ENCODE data around the gene SUSD6.
"Not testable (repeated sequence)": the region's sequence is repeated elsewhere in the genome, so short reads cannot be mapped to it uniquely, and the experiment has no call there.

The SUSD6 gene

DNA sequence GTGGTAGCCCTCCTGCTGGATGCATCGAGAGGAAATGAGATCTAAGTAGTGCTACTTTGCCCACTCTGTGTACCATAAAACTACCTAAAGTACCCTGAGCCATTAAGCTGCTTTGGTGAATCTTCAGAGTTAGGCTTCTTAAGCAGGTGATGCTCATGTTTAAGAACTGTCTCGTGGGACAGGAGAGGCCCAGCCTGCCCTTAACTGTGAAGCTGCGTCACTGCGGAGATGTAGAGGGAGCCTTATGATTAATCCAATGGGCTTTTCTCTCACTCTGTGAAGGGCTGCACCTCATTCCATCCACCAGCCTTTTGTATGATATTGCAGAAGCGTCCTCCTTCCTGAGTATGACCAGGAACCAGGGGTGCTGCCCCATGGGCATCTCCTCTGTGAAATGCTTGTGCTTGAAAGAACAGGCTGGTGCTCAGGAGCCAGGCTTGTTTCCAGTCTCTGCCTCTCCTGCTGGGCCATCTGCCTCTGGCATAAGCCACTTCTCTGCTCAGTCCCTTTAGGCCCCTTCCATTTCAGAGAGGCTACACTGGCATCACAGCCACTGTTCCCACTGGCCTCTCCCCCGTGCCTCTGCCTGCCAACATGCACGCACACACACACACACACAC, 30.0 kb upstream of the SUSD6 start:
- H3K4me3 Mint-ChIP-seq = no peak overlapping the region
- peaks cover 23% of the 10 kb centered on the region for H3K27me3 Mint-ChIP-seq
- peak overlapping the region in 1 of 2 donors; percentile 22 for H3K27ac Mint-ChIP-seq
- no peaks in the 10 kb centered on the region for H3K9me3 Mint-ChIP-seq
- no peak for DNase-seq
- ATAC-seq = no peak
- no peaks in the 10 kb centered on the region for H3K4me1 Mint-ChIP-seq

DNA sequence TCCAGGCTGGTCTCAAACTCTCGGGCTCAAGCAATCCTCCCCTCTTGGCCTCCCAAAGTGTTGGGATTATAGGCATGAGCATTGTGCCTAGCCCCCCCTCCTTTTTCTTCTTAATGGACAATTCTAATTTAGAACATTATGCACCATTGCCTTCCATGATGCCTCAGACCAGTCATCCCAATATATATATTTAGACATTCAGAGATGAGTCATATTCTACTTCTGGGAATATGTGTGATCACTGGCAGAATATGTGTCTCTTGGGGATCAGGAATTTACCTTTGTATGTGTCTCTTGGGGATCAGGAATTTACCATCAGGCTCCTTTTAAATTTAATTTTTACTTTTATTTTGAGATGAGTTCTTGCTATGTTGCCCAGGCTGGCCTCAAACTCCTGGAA, 29.2 kb upstream of the SUSD6 start:
- H3K4me1 Mint-ChIP-seq = no peaks in the 10 kb centered on the region
- H3K27me3 Mint-ChIP-seq = peaks cover 19% of the 10 kb centered on the region
- no peaks in the 10 kb centered on the region for H3K9me3 Mint-ChIP-seq
- no peak overlapping the region for H3K4me3 Mint-ChIP-seq
- DNase-seq = no peak
- no peak for ATAC-seq
- no peak overlapping the region for H3K27ac Mint-ChIP-seq

DNA sequence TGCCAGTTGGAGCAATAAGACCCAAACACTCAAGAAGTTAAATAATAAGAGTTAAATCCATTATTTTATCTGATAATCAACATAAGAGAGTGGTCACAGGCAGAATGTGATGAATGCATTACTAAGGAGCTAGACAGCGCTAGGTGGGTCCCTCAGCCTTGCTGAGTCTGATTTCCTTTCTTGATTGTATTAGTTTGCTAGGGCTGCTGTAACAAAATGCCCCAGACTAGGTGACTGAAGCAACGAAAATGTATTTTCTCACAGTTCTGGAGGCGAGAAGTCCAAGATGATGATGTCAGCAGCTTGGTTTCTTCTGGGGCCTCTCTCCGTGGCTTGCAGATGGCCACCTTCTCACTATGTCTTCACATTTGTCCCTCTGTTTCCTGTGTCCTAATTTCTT, 28.6 kb upstream of the SUSD6 start:
- DNase-seq (no peak), ATAC-seq (no peak)
- Mint-ChIP-seq H3K27ac (no peak overlapping the region), H3K4me1 (no peaks in the 10 kb centered on the region), H3K27me3 (peaks cover 19% of the 10 kb centered on the region), H3K9me3 (no peaks in the 10 kb centered on the region), H3K4me3 (no peak overlapping the region)

DNA sequence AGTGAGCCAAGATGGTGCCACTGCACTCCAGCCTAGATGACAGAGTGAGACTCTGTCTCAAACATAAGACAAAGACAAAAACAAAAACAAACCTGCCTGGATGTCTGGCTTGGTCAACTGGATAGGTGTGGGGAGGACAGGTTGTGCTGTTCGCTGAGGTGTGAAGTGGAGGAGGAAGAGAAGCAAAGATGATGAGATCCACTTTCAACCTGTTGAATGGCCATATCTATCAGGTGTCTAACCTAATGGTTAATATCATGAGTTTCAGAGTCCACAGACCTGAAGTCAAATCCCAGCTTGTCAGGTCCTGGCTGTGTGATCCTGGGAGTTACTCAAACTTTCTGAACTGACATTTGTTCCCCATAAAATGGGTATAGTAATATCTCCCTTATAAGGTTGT, 27.0 kb upstream of the SUSD6 start:
- Mint-ChIP-seq H3K9me3 (no peaks in the 10 kb centered on the region), H3K27me3 (peaks cover 19% of the 10 kb centered on the region), H3K27ac (no peak overlapping the region), H3K4me3 (no peak overlapping the region), H3K4me1 (no peaks in the 10 kb centered on the region)
- no peak for DNase-seq
- no peak for ATAC-seq

DNA sequence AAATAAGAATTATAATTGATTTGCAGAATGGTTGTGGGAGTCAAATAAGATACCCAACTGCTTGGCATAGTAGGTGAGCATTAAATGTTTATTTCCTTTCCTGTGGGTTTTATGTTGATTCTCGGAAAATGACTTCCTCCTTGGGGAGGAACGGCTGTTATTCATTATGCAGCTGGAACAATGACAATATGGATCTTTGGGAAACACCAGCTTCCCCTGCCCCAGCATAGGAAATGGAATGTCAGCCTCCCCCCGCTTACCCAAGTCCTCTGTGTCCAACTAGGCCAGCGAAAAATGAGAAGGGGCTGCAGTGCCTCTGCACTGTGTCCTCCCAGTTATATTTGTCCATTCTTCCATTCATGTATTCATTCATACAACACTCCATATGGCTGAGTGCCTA, 25.0 kb upstream of the SUSD6 start:
- Mint-ChIP-seq H3K4me1 (no peaks in the 10 kb centered on the region), H3K4me3 (no peak overlapping the region), H3K27ac (no peak overlapping the region), H3K9me3 (no peaks in the 10 kb centered on the region), H3K27me3 (peaks cover 19% of the 10 kb centered on the region)
- no peak for ATAC-seq
- no peak for DNase-seq

DNA sequence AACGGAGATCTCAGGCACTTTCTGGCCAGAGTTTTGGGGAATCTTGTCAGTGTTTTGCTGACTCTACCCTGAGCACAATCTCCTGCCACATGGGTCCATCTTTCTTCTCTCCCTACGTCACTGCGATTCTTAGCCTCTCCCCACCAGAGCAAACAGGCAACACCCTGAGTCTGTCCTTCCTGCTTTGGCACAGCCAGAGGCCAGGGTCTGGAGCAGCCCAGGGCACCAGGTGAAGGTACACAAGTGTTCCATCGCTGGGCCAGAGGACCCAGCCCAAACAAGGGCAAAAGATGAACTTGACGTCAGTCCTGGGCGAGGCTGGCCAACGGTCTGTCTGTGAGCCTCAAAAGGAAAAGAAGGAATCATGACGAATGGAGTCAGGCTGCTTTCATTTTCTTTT, 24.0 kb upstream of the SUSD6 start:
- Mint-ChIP-seq H3K4me3 (no peak overlapping the region), H3K27me3 (peaks cover 19% of the 10 kb centered on the region), H3K9me3 (no peaks in the 10 kb centered on the region), H3K4me1 (no peaks in the 10 kb centered on the region), H3K27ac (peak overlapping the region in 1 of 2 donors; percentile 54)
- ATAC-seq (no peak), DNase-seq (no peak)

DNA sequence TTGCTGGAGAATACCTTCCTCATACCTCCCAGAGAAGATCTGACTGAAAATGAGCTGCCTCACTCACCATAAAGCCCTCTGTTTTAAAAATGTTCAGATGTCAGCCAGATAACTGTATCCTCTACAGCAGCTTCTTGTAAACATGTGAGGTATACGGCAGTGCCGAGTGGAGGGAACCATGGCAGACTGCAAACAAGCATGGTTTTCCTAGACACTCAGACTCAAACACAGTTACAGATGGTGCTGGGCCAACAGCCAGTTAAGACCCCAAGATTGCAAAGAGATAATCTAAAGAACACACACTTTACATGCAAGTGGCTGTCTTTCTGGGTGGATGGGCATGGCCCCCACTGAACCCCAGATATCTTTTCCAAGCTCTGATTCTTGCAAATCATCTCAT, 20.1 kb upstream of the SUSD6 start:
- no peaks in the 10 kb centered on the region for H3K4me1 Mint-ChIP-seq
- H3K4me3 Mint-ChIP-seq = no peak overlapping the region
- H3K9me3 Mint-ChIP-seq = no peaks in the 10 kb centered on the region
- H3K27ac Mint-ChIP-seq = no peak overlapping the region
- H3K27me3 Mint-ChIP-seq = no peaks in the 10 kb centered on the region
- DNase-seq = no peak
- ATAC-seq = no peak

DNA sequence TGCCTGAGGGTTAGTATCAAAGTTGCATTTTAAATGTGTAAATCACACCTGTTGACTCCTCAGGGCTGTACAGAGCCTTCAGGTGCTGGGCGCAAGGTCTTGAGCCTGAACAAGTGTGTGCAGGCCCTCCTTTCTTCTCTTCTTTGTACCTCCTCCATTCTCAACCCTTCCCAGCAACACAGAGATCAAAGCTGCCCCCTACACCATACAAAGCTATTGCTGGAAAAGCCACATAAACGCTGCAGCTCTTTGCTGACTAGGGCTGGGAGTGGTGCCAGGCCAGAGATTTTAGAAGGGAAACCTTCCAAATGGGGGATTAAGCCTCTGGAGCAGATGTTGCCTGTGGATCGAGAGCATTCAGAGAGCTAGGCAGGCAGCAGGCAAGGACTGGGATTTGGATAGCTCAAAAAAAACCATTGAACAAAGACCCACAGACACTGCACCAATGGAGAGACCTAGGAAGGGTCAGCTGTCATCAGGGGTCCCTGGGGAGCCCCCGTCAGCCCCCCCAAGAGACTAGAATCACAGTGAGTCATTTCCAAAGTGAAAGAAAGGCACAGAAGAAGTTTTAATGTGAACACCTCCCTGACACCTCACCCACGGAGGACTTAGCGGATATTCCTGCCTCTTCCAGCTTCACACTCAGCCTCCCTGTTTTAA, 18.2 kb upstream of the SUSD6 start:
- Mint-ChIP-seq H3K9me3 (no peaks in the 10 kb centered on the region), H3K27me3 (no peaks in the 10 kb centered on the region), H3K4me1 (no peaks in the 10 kb centered on the region), H3K27ac (peak overlapping the region in 1 of 2 donors; percentile 4), H3K4me3 (no peak overlapping the region)
- no peak for ATAC-seq
- no peak for DNase-seq

DNA sequence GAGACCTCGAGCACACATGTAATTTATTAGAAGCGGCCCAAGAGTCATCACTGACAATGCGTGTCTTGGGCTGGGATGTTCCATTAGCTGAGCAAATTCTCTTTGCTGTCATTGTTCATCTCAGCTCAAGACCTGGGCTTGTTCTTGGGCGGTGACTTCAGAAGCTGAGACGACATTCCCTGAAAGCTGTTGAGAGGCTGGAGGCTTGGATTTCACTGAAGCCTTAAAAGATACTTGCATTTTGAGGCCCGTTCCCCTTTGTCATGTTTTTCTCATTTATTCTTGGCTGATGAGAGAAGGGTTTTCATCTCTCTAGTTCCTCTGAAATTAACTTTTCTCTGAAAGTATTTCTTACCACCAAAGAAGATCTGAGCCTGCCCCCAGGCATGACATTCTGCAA, 16.6 kb upstream of the SUSD6 start:
- Mint-ChIP-seq H3K27ac (no peak overlapping the region), H3K4me3 (no peak overlapping the region), H3K27me3 (no peaks in the 10 kb centered on the region), H3K9me3 (no peaks in the 10 kb centered on the region), H3K4me1 (no peaks in the 10 kb centered on the region)
- DNase-seq (no peak), ATAC-seq (no peak)

DNA sequence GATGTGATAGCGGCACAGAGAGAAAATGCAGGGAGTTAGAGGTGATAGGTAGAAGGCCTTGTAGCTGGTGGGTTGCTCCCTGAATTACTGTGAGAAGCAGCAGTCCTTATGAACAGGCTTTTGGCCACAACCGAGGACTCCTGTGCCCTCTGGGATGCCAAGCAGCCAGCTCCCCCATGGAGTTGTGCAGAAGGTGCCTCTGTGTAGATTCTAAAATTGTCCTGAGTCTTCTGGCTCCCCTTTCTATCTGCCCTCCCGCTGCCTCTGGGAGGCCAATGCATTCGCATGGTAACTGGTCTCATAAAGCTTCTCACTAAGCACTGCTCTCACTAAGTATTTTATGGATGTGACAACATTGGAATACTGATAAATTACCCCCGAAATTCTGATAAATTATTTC, 16.1 kb upstream of the SUSD6 start:
- no peak for DNase-seq
- ATAC-seq = no peak

DNA sequence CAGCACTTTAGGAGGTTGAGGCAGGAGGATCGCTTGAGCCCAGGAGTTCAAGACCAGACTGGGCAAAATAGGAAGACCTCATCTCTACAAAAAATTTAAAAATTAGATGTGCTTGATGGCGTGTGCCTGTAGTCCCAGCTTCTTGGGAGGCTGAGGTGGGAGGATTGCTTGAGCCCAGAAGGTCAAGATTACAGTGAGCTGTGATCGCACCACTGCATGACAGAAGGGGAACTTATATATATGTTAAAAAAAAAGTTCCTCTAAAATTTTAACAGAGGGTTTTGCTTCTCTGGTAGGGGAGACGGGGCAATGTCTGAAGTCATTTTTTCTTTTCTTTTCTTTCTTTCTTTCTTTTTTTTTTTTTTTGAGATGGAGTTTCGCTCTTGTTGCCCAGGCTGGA, 12.0 kb upstream of the SUSD6 start:
- not testable (repeated sequence) for H3K9me3 Mint-ChIP-seq, H3K4me1 Mint-ChIP-seq, ATAC-seq, H3K27me3 Mint-ChIP-seq, H3K4me3 Mint-ChIP-seq, DNase-seq
- peak overlapping the region in 1 of 2 donors; percentile 27 for H3K27ac Mint-ChIP-seq

More for the DNA sequence above, 16.1 kb upstream of the SUSD6 start:
- Mint-ChIP-seq H3K9me3 (no peaks in the 10 kb centered on the region), H3K4me1 (no peaks in the 10 kb centered on the region), H3K27ac (no peak overlapping the region), H3K27me3 (no peaks in the 10 kb centered on the region), H3K4me3 (no peak overlapping the region)

DNA sequence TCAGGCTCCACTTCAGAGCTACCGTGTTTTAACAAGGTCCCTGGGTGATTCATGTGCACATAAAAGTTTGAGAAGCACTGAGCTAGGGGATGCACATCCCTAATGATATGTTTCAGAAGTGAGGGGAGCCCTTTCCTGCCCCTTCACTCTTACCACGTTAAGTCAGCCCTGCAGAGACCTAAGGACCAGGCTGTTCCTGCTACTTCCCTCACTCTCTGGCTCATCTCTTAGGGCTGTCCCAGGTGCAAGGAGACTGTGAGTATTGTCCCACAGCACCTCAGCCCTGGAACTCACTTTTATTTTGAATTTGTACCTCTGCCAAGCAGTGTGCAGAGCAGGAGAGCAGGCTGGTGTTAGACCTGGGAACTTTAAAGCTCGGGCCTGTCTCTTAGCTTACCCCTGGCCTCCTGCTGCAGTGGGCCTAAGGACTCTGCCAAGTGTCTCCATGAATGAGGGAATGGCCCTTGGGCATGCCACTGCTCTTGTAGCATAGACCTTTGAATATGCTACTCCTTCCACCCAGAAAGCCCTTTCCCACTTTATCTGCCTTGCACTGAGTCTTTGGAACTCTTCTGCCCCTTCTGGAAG, 11.0 kb upstream of the SUSD6 start:
- Mint-ChIP-seq H3K9me3 (no peaks in the 10 kb centered on the region), H3K27ac (no peak overlapping the region), H3K4me3 (no peak overlapping the region), H3K27me3 (no peaks in the 10 kb centered on the region), H3K4me1 (peaks cover under 1% of the 10 kb centered on the region)
- ATAC-seq = no peak
- DNase-seq = no peak

DNA sequence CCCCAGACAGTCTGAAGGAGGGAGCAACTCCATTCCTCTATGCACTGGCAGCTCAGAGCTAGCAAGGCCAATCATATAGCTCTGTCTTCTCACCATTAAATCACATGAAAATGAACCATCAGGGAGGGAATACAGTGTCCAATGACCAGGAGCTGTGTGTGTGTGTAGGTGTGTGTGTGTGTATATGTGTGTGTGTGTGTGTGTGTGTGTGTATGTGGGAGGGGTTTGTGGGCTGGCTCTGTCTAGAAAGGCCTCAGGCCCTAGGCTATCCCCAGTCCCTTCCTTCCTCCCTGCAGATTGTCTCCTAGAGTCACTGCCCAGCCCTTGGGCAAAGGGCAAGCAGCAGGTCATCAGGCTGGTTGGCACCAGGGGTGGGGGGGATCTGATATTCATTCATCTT, 5.7 kb upstream of the SUSD6 start:
- ATAC-seq (peak; percentile 23), DNase-seq (no peak)
- Mint-ChIP-seq H3K27ac (no peak overlapping the region), H3K27me3 (no peaks in the 10 kb centered on the region), H3K9me3 (no peaks in the 10 kb centered on the region), H3K4me1 (peaks cover 24% of the 10 kb centered on the region), H3K4me3 (no peak overlapping the region)

DNA sequence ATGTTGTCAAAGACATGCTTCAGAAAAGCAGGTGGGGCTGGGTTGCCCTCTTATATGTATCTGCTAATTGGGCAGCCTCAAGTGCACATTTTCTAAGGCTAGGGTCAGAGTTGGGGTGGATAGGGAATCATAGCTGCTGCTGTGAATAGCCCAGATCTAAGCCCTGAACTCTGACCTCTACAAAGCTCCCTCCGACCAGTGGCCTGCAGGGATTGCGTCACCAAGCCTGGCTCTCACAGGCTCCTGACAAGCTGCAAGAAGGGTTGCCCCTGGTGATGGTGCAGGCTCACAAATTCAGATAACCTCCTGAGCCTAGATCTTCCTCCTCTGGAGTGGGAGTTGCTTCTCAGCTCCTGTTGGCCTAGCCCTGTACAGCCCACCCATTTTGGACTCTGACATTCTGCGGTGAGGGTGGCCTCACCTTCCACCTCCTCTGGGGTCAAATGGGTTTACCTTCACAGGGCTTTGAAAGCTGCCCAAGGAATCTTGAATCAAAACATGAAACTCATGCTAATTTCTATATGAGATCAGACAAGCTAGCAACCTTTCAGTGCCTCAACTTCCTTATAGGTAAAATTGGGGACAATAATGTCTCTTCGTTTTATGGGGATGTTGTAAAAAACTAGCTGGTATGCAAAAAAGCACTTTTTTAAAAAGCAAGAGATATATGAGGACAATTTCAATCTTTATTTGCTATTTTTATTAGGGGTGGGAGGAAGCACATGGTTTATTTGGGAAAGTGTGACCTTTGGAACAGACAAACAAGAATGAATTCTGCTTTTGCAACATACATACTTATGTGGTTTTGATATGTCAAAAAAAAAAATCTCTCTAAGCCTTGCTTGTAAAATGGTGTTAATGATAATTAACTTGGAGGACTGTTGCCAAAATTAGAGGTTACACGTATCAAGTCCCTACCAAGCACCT, 4.9 kb upstream of the SUSD6 start:
- no peak overlapping the region for H3K27ac Mint-ChIP-seq
- no peak for DNase-seq
- no peak overlapping the region for H3K4me3 Mint-ChIP-seq
- no peaks in the 10 kb centered on the region for H3K27me3 Mint-ChIP-seq
- H3K9me3 Mint-ChIP-seq = no peaks in the 10 kb centered on the region
- no peak for ATAC-seq
- peaks cover 26% of the 10 kb centered on the region for H3K4me1 Mint-ChIP-seq

DNA sequence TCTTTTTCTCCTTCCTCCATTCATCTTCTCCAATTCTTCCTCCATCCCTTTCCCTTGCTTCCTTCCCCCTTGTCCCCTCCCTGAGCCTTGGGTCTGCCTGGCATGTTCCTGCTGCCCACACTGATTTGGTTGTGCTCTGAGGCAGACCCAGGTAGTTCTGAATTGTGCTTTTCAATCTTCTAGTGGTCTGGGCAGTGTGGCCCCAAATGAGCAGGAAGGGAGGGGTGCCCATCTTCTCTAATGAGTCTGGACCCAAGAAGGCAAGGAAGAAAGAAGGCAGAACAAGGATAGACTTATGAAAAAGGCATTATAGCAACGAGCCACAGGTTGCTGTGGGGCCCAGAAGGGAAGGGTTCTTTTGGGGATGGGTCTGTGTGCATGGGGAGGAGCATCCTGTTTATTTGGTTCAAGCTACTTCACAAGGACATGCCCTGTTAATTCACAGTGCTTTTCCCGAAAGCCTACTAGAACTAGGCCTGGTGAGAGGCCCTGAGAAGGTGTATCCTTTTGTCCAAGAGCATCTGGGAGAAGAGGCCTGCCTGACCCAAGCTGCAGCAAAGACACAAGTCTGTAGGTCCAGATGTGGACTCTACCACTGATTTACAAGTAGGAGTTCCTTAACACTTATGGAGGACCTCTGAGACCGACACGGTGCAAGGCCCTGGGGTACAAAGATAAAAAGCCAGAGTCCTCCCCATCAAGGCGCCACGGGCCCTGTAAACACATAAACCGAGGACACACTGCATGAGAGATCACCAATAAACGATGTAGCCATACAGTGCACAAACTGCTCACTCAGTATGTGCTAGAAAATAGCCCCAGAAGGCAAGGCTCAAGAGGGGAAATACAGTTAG, 1.1 kb upstream of the SUSD6 start:
- H3K4me3 Mint-ChIP-seq = peak overlapping the region; percentile 86 to 89

More for the DNA sequence above, 1.1 kb upstream of the SUSD6 start:
- no peaks in the 10 kb centered on the region for H3K27me3 Mint-ChIP-seq
- no peak for DNase-seq
- H3K4me1 Mint-ChIP-seq = peaks cover 50% of the 10 kb centered on the region
- no peaks in the 10 kb centered on the region for H3K9me3 Mint-ChIP-seq
- ATAC-seq = no peak
- H3K27ac Mint-ChIP-seq = peak overlapping the region; percentile 31 to 71
